Adrenal gland (tissue), 12 donors: ENCODE data around the gene RARB. TPM values are rescaled to one million over a fixed set of nuclear protein-coding genes. Genes with fewer than 3 reads are reported as not detected.
A peak's percentile ranks its signal among the peaks of the same experiment; 100 is the strongest.

Source experiments
- DNase-seq, 7 donors: peaks; one replicate each; pipeline ENCODE4 v3.0.0-alpha.2; 2019 to 2020
- H3K27ac ChIP-seq, 5 donors: fragments of 200-600 bp; sonication (generic) in 4 of 5; 1 replicate in 3 of 5; 2 replicates in 2 of 5; pipeline versions ENCODE4 v1.5.1 to v1.8.0; 2016 to 2020; ENCODE audit warnings: mild to moderate bottlenecking in 1 of 5
- H3K27me3 ChIP-seq: fragments of 200-600 bp; 2 replicates; pipeline ENCODE4 v1.8.0; 2021
- H3K36me3 ChIP-seq, 2 donors: fragments of 200-600 bp; replicated peaks in 1 of 2; 1 replicate in 1 of 2; 2 replicates in 1 of 2; pipeline versions ENCODE4 v1.5.1 to v1.8.0; 2018 to 2022
- H3K4me1 ChIP-seq, 2 donors: fragments of 200-600 bp; replicated peaks in 1 of 2; 1 replicate in 1 of 2; 2 replicates in 1 of 2; pipeline versions ENCODE4 v1.5.1 to v1.8.0; 2018 to 2021
- H3K4me3 ChIP-seq, 4 donors: fragments of 200-600 bp; sonication (generic) in 3 of 4; one replicate each; pipeline ENCODE4 v1.5.1; 2016 to 2018
- H3K9me3 ChIP-seq, 3 donors: fragments of 200-600 bp; sonication (generic) in 1 of 3; replicated peaks in 1 of 3; 1 replicate in 2 of 3; 2 replicates in 1 of 3; pipeline versions ENCODE4 v1.5.1 to v1.8.0; 2016 to 2021
- CTCF ChIP-seq, 6 experiments: fragments of 450-650 bp in 4 of 6; fragments of 200-600 bp in 2 of 6; sonication (generic) in 1 of 6; IDR thresholded peaks; 1 replicate in 5 of 6; 2 replicates in 1 of 6; pipeline versions ENCODE4 v1.5.1 to v1.8.0; 2016 to 2021; ENCODE audit warnings: antibody characterized with exemption in 6 of 6, mild to moderate bottlenecking in 2 of 6, moderate library complexity in 1 of 6
- POLR2A ChIP-seq, 2 donors: fragments of 450-650 bp; IDR thresholded peaks; one replicate each; pipeline ENCODE4 v1.6.1; 2017; ENCODE audit warnings: antibody characterized with exemption in 2 of 2, mild to moderate bottlenecking in 2 of 2, moderate library complexity in 1 of 2
- WGBS, 4 donors: extraction: QIAGEN DNeasy Blood & Tissue Kit in 2 of 4; methylation state at CpG; one replicate each; pipeline versions ENCODE4 v1.1.5 to v1.1.7; 2013 to 2017; 5-methylcytosine and 5-hydroxymethylcytosine counted together
- intact Hi-C, 2 donors: fragments of 100-400 bp; cut with DNase I; formaldehyde crosslinking; loops; one replicate each; pipeline versions ENCODE4 v1.14.1 to v1.15.0; 2022 to 2023
- polyA plus RNA-seq, 3 donors: library from polyadenylated mRNA; stranded (reverse); fragments of 200-250 nt in 2 of 3; fragments of 350-450 nt in 1 of 3; fragmentation: Illumina TruSeq in 1 of 3; extraction: RNeasy Lipid Tissue Mini Kit (QIAGEN cat#74804) in 1 of 3; gene quantifications; one replicate each; pipeline ENCODE4 v1.2.3, GENCODE V29; 2013 to 2014
- total RNA-seq, 9 donors: library from RNA; depleted of rRNA in 4 of 9; stranded (reverse); fragments of >200 nt in 4 of 9; fragments of 120-200 nt in 1 of 9; fragmentation: NEBNext Ultra II Directional in 1 of 9; extraction: Animal tissue kit (Norgen Biotek cat#: 25700) in 1 of 9; gene quantifications; one replicate each; pipeline versions ENCODE4 v1.1.0 to v1.2.4, GENCODE V29; 2013 to 2023
- donor health status: healthy with polysubstance abuse.
- donor health status: Bipolar disorder and iron deficiency.
- donor health status: DM: yes; HTN: yes; CAD: no.
- donor health status: DM: no; HTN: no; CAD: no.
- donor health status: DM: no; HTN: no; CAD: no.
- donor health status: DM: yes; HTN: yes; CAD: no.

Gene RARB
- total and polyA plus RNA-seq, 12 donors: 1.7 to 23.3 (median 9.7) TPM

GRCh38 chr3:25447925-25448324 is 19.9 kb downstream of the RARB start:
- 89 to 96% (median 92%) methylated on average over 3 of the region's 3 CpGs for WGBS, 4 donors
- TF ChIP-seq CTCF (IDR thresholded peaks at IDR 0.05) (no peak), POLR2A (IDR thresholded peaks at IDR 0.05) (no peak)
- no peak overlapping the region for H3K4me3 ChIP-seq
- intact Hi-C loops: no loop called here
- H3K27ac ChIP-seq: no peak overlapping the region
- H3K36me3 ChIP-seq: no peaks in the 10 kb centered on the region
- H3K27me3 ChIP-seq: no peaks in the 10 kb centered on the region
- no peaks in the 10 kb centered on the region for H3K9me3 ChIP-seq
- no peak for DNase-seq
- peaks cover 10 to 21% of the 10 kb centered on the region in 2 donors for H3K4me1 ChIP-seq

- H3K36me3 ChIP-seq: no peaks in the 10 kb centered on the region
- peak overlapping the region in 2 of 5 donors; percentile 48 to 62 for H3K27ac ChIP-seq
- peaks cover 10 to 23% of the 10 kb centered on the region in 2 donors for H3K4me1 ChIP-seq
- H3K9me3 ChIP-seq: no peaks in the 10 kb centered on the region
- WGBS, 4 donors: 33 to 56% (median 47%) methylated on average over 6 to 11 of the region's 11 CpGs
- peak; percentile 66 to 90 (median 82) for DNase-seq
- intact Hi-C loops: no loop called here
- TF ChIP-seq CTCF (IDR thresholded peaks at IDR 0.05) (no peak), POLR2A (IDR thresholded peaks at IDR 0.05) (no peak)
- no peak overlapping the region for H3K4me3 ChIP-seq
- no peaks in the 10 kb centered on the region for H3K27me3 ChIP-seq
Measured at GRCh38 chr3:25448750-25449692, 21.0 kb downstream of the RARB start.

GRCh38 chr3:25449857-25450256 is 21.8 kb downstream of the RARB start:
- Histone ChIP-seq H3K27me3 (no peaks in the 10 kb centered on the region), H3K36me3 (no peaks in the 10 kb centered on the region), H3K9me3 (no peaks in the 10 kb centered on the region), H3K4me1 (peaks cover 10 to 31% of the 10 kb centered on the region in 2 donors), H3K4me3 (no peak overlapping the region), H3K27ac (peak overlapping the region in 2 of 5 donors; percentile 39 to 48)
- intact Hi-C loops: no loop called here
- DNase-seq: no peak
- 92 to 98% (median 96%) methylated on average over 8 of the region's 8 CpGs for WGBS, 4 donors
- TF ChIP-seq CTCF (IDR thresholded peaks at IDR 0.05): no peak
- no peak for TF ChIP-seq POLR2A (IDR thresholded peaks at IDR 0.05)

- TF ChIP-seq CTCF (IDR thresholded peaks at IDR 0.05) (no peak), POLR2A (IDR thresholded peaks at IDR 0.05) (no peak)
- Histone ChIP-seq H3K36me3 (no peaks in the 10 kb centered on the region), H3K4me3 (no peak overlapping the region), H3K9me3 (no peaks in the 10 kb centered on the region), H3K27me3 (no peaks in the 10 kb centered on the region), H3K27ac (no peak overlapping the region), H3K4me1 (peaks cover 6 to 39% of the 10 kb centered on the region in 2 donors)
- no peak for DNase-seq
- intact Hi-C loops: no loop called here
- whole genome bisulfite sequencing, 4 donors: 77 to 80% (median 79%) methylated on average over 5 of the region's 5 CpGs
Measured at GRCh38 chr3:25452192-25452591, 24.1 kb downstream of the RARB start.
